Measurements from ENCODE around the gene ECT2L.

Gene ECT2L

DNA sequence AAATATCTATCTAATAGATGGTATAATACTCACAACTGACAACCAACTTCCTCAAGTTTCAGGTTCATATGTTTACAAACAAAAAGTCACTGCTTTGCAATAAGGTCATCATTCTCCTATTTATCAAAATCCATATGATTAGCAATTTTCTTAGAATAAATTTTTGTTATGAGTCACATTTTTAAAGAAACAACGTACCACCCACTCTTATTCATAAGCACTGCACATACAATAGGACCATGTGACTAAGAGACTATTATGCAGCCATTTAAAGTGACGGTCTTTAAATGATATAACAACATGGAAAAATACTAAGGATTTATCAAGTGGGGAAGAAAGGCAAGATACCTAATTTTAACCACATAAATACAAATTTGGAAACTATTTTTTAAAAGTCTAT lies 152.1 kb downstream of the ECT2L start:
- DNase-seq = no peak

DNA sequence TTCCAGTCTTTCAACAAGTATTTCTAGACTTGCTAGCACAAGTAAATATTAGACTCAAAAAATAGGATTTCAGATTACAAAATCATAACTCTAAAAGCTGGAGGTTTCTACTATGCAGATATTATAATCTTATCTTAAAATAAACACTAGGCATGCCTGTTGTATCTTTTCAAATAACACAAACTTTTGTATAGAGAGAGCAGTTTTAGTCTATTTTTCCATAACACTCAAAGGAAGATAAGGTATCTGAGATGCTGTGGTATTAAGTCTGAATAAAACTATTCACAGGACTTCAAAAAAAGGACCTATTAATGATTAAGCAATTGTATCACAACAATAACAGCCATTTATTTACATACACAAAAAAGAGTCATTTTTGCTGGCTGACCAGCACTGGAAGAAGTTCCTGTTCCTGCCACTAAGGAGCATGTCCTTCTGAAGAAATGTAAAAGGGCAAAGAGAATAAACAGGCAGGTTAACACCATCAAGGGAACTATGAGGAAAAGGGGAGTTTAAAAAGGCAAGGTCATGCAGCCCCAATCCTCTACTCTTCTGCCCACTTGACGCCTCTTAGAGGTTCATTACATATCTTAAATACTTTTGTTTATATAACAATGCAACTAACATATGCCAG lies 152.8 kb downstream of the ECT2L start:
- DNase-seq = no peak

DNA sequence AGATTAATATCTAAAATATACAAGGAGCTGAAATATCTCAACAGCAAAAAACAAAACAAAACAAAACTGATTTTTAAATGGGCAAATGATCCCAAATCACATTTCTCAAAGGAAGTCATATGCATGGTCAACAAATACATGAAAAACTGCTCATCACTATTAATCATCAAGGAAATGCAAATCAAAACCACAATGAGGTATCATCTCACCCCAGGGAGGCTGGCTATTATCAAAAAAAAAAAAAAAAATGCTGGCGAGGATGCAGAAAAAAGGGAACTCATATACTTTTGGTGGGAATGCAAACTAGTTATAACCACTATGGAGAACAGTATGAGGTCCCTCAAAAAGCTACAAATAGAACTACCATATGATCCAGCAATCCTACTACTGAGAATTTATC lies 157.6 kb downstream of the ECT2L start:
- no peak for DNase-seq

Measured in activated naive CD4-positive, alpha-beta T cell treated with Interleukin-2 at 50 U/mL for 16 hours (primary cell).